Activated CD4-positive, alpha-beta T cell treated with anti-CD3 and anti-CD28 coated beads, Interleukin-10, Interleukin-2, amounts not matched to agents 100 ng/mL and 50 ng/mL, durations not matched to agents 16 hours and 8 hours (primary cell): ENCODE results near the gene PAQR3.

Experiments
- DNase-seq: peaks from one replicate; pipeline ENCODE4 v3.0.0-alpha.2; 2020

PAQR3 gene

GRCh38 chr4:78938868-78939666 is at the start of gene PAQR3:
Gene PAQR3 (minus strand): TSS chr4:78939438. CDS start chr4:78939224, 214 bp downstream.
- peak; percentile 91 for DNase-seq

GRCh38 chr4:78987683-78988082 is 48.4 kb upstream of the PAQR3 start:
- no peak for DNase-seq

- DNase-seq = no peak
Measured at GRCh38 chr4:78984593-78984992, 45.4 kb upstream of the PAQR3 start.

GRCh38 chr4:78975865-78976264 is 36.6 kb upstream of the PAQR3 start:
- no peak for DNase-seq

- no peak for DNase-seq
Measured at GRCh38 chr4:78971776-78972175, 32.5 kb upstream of the PAQR3 start.

- DNase-seq = no peak
Measured at GRCh38 chr4:78971326-78971725, 32.1 kb upstream of the PAQR3 start.

GRCh38 chr4:78962597-78963115 is 23.4 kb upstream of the PAQR3 start:
- no peak for DNase-seq

GRCh38 chr4:78960926-78961325 is 21.7 kb upstream of the PAQR3 start:
- DNase-seq = no peak

- no peak for DNase-seq
Measured at GRCh38 chr4:78956975-78957374, 17.7 kb upstream of the PAQR3 start.

- peak; percentile 14 for DNase-seq
Measured at GRCh38 chr4:78953769-78954666, 14.8 kb upstream of the PAQR3 start.

GRCh38 chr4:78953231-78953630 is 14.0 kb upstream of the PAQR3 start:
- no peak for DNase-seq

- peak; percentile 53 for DNase-seq
Measured at GRCh38 chr4:78951862-78952472, 12.7 kb upstream of the PAQR3 start.

GRCh38 chr4:78949735-78950134 is 10.5 kb upstream of the PAQR3 start:
- no peak for DNase-seq

GRCh38 chr4:78945651-78946179 is 6.5 kb upstream of the PAQR3 start:
- peak; percentile 16 for DNase-seq

GRCh38 chr4:78944381-78944780 is 5.1 kb upstream of the PAQR3 start:
- DNase-seq = no peak

- DNase-seq = peak; percentile 55
Measured at GRCh38 chr4:78940752-78941151, 1.5 kb upstream of the PAQR3 start.

GRCh38 chr4:78939667-78940008 is 400 bp upstream of the PAQR3 start:
- no peak for DNase-seq

- DNase-seq = no peak
Measured at GRCh38 chr4:78938474-78938867, 767 bp downstream of the PAQR3 start.

GRCh38 chr4:78937837-78938236 is 1.4 kb downstream of the PAQR3 start:
- no peak for DNase-seq

GRCh38 chr4:78936989-78937388 is 2.2 kb downstream of the PAQR3 start:
- DNase-seq = no peak

- no peak for DNase-seq
Measured at GRCh38 chr4:78930016-78930629, 9.1 kb downstream of the PAQR3 start.

GRCh38 chr4:78928835-78929234 is 10.4 kb downstream of the PAQR3 start:
- DNase-seq = no peak

- DNase-seq = no peak
Measured at GRCh38 chr4:78926826-78927225, 12.4 kb downstream of the PAQR3 start.
